ENCODE results near the gene PALLD. TPM values are rescaled to one million over a fixed set of nuclear protein-coding genes. Genes with fewer than 3 reads are reported as not detected.
"Not testable (repeated sequence)": the region's sequence is repeated elsewhere in the genome, so short reads cannot be mapped to it uniquely, and the experiment has no call there.

Gene PALLD
- total and polyA plus RNA-seq, 2 of the 8 experiments (the other 6 are each of a cell fraction or from before 2014, with no cell fraction given), result 10.5 to 25.0 TPM

DNA sequence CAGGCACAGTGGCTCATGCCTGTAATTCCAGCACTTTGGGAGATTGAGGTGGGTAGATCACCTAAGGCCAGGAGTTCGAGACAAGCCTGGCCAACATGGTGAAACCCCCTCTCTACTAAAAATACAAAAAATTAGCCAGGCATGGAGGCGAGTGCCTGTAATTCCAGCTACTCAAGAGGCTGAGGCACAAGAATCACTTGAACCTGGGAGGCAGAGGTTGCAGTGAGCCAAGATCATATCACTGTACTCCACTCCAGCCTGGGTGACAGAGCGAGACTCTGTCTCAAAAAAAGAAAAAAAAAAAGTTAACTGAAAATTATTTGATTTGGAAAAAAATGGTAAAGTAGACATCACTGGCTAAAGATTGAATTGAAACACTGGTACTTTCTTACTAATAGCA is 17.0 kb downstream of the PALLD start:
- DNase-seq (ENCODE audit: low read depth in 1 of 2, low spot score in 2 of 2); H3K23ac ChIP-seq (ENCODE audit: insufficient read length); H2AK5ac ChIP-seq (ENCODE audit: low read depth, low read length); H3K23me2 ChIP-seq (ENCODE audit: low read depth, low read length); H4K5ac ChIP-seq (ENCODE audit: insufficient read length, low read depth, low read length); POLR2A ChIA-PET (ENCODE audit: partially characterized antibody); H3K14ac ChIP-seq (ENCODE audit: insufficient read length); H3K9me3 ChIP-seq (ENCODE audit: insufficient read depth in 2 of 2, low read depth in 1 of 2, low read length in 1 of 2); H3K27ac ChIP-seq (ENCODE audit: low read depth, low read length); H3K79me2 ChIP-seq (ENCODE audit: control insufficient read depth in 1 of 2, insufficient read depth in 2 of 2, low read length in 2 of 2); H3K56ac ChIP-seq (replicated peaks; ENCODE audit: insufficient read length, low read depth, low read length); H2BK20ac ChIP-seq (ENCODE audit: low read length); H3K4ac ChIP-seq (replicated peaks; ENCODE audit: insufficient read length, low read depth, low read length); H2BK12ac ChIP-seq (ENCODE audit: low read depth, low read length); H4K8ac ChIP-seq (ENCODE audit: extremely low read depth, insufficient read depth, low read length); H3K27me3 ChIP-seq (replicated peaks in 1 of 4; ENCODE audit: control insufficient read depth in 3 of 4, extremely low read depth in 1 of 4, insufficient read depth in 3 of 4, low read length in 3 of 4); H4K91ac ChIP-seq (replicated peaks; ENCODE audit: insufficient read length, low read length); H3K4me2 ChIP-seq (ENCODE audit: insufficient read depth in 1 of 2, low read depth in 2 of 2, low read length in 2 of 2); H3K18ac ChIP-seq (ENCODE audit: extremely low read depth, low read length); H2BK5ac ChIP-seq (ENCODE audit: low read depth, low read length); H4K20me1 ChIP-seq (replicated peaks in 1 of 2; ENCODE audit: control insufficient read depth in 1 of 2, insufficient read depth in 2 of 2, low read length in 2 of 2); H3K4me3 ChIP-seq (ENCODE audit: extremely low read depth in 1 of 4, insufficient read depth in 2 of 4, low read depth in 3 of 4, low read length in 4 of 4); H2BK15ac ChIP-seq (ENCODE audit: low read length); H2AFZ ChIP-seq (ENCODE audit: low read length); H3K36me3 ChIP-seq (ENCODE audit: control insufficient read depth in 2 of 4, insufficient read depth in 4 of 4, low read length in 3 of 4); H3K9ac ChIP-seq (replicated peaks in 1 of 4; ENCODE audit: extremely low read depth in 1 of 4, low read depth in 3 of 4, low read length in 3 of 4); H2BK120ac ChIP-seq (replicated peaks; ENCODE audit: low read depth, low read length); H3K4me1 ChIP-seq (replicated peaks in 1 of 4; ENCODE audit: control insufficient read depth in 3 of 4, insufficient read depth in 4 of 4, low read length in 3 of 4); FAIRE-seq; H3K79me1 ChIP-seq (ENCODE audit: low read depth, low read length): not testable (repeated sequence)
- CTCF ChIA-PET (ENCODE audit: partially characterized antibody), result interaction anchor here (0.7 to 3.6 kb wide), 9 partner anchors 10 to 361 kb away, joined by 3 to 25 read pairs (median 4); no protein-coding TSS in a partner anchor
- WGBS, 2 experiments (ENCODE audit: extremely low coverage in 1 of 2, insufficient coverage in 1 of 2, insufficient read length in 1 of 2, insufficient replicate concordance in 2 of 2, low coverage in 1 of 2, low lambda C conversion rate in 2 of 2, missing lambda C conversion rate in 1 of 2), result 72% methylated on average over 2 of the region's 3 CpGs; no CpG with 5 or more reads in 1 of the 2 experiments

Data from H1 (cell line).